ENCODE results near the gene CCDC59.

CCDC59 gene

DNA sequence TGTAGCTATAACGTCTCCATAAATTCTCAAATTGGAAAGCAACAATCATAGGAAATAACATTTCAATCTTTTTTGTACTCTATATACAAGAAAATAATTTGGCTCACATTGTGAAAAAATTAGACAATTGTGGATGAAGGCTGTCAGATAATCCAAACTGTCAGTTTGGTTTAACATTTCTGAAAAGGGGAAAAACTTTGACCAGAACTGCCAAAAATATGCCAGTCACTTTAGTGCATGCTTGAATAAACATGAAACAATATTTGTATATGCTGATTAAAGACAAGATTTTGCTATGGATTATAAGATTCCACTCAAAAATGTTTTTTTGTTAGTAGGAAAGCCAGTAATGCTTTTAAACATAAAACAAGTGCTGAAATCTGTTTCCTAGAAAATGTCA lies 38.9 kb downstream of the CCDC59 start:
- no peak overlapping the region for H3K27ac ChIP-seq
- TF ChIP-seq ZFX (IDR thresholded peaks at IDR 0.05), result no peak
- TF ChIP-seq, protein P1, sequence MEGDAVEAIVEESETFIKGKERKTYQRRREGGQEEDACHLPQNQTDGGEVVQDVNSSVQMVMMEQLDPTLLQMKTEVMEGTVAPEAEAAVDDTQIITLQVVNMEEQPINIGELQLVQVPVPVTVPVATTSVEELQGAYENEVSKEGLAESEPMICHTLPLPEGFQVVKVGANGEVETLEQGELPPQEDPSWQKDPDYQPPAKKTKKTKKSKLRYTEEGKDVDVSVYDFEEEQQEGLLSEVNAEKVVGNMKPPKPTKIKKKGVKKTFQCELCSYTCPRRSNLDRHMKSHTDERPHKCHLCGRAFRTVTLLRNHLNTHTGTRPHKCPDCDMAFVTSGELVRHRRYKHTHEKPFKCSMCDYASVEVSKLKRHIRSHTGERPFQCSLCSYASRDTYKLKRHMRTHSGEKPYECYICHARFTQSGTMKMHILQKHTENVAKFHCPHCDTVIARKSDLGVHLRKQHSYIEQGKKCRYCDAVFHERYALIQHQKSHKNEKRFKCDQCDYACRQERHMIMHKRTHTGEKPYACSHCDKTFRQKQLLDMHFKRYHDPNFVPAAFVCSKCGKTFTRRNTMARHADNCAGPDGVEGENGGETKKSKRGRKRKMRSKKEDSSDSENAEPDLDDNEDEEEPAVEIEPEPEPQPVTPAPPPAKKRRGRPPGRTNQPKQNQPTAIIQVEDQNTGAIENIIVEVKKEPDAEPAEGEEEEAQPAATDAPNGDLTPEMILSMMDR (conservative IDR thresholded peaks at IDR 0.05), result no peak

DNA sequence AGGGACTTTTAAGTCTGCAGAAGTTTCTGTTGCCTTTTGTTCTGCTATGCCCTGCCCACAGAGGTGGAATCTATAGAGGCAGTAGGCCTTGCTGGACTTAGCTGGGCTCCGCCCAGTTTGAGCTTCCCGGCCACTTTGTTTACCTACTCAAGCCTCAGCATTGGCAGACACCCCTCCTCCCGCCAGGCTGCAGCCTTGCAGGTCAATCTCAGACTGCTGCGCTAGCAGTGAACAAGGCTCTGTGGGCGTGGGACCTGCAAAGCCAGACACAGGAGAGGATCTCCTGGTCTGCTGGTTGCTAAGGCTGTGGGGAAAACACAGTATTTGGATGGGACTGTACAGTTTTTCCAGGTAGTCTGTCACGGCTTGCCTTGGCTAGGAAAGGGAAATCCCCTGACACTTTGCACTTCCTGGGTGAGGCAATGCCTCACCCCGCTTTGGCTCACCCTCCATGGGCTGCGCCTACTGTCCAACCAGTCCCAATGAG lies 43.7 kb downstream of the CCDC59 start:
- TF ChIP-seq, protein P1 (conservative IDR thresholded peaks at IDR 0.05), result no peak
- TF ChIP-seq ZFX (IDR thresholded peaks at IDR 0.05), result no peak
- 0 out of 2 replicates have a peak overlapping the region, but pooled peaks have one; percentile 3 for H3K27ac ChIP-seq

Measured in C4-2B (cell line).